GM12878 (cell line): ENCODE measurements around the gene KAT2B.

Source experiments
- CTCF ChIP-seq, 3 experiments: IDR thresholded peaks in 2 of 3; conservative IDR thresholded peaks in 1 of 3; 2 replicates each; pipeline ENCODE4 v1.5.1; 2011; ENCODE audit warnings: low read depth in 3 of 3, low read length in 3 of 3, mild to moderate bottlenecking in 3 of 3, control low read depth in 2 of 3, moderate library complexity in 2 of 3, inconsistent platforms in 1 of 3, mixed read lengths in 1 of 3; ENCODE audit not compliant: control insufficient read depth in 2 of 3, insufficient read depth in 1 of 3; ENCODE audit errors: extremely low read depth in 1 of 3
- SUPT20H ChIP-seq: IDR thresholded peaks from 2 replicates; pipeline ENCODE4 v1.6.1; 2011; ENCODE audit warnings: low read depth, mild to moderate bottlenecking, low read length, moderate library complexity, borderline replicate concordance; ENCODE audit not compliant: control insufficient read depth
- TF ChIP-seq, protein P1 (sequence below): IDR thresholded peaks from 2 replicates; pipeline ENCODE4 v1.6.1; 2012; ENCODE audit warnings: low read length, inconsistent platforms

GRCh38 chr3:20012164-20012563, 28.1 kb upstream of the KAT2B start, which contains the start of gene PP2D1:
- no peak for TF ChIP-seq CTCF (IDR thresholded peaks at IDR 0.05 in 2 of 3, conservative IDR thresholded peaks at IDR 0.05 in 1 of 3; ENCODE audit: control insufficient read depth in 2 of 3, extremely low read depth in 1 of 3, insufficient read depth in 1 of 3, low read depth in 3 of 3, low read length in 3 of 3)
- TF ChIP-seq, protein P1, sequence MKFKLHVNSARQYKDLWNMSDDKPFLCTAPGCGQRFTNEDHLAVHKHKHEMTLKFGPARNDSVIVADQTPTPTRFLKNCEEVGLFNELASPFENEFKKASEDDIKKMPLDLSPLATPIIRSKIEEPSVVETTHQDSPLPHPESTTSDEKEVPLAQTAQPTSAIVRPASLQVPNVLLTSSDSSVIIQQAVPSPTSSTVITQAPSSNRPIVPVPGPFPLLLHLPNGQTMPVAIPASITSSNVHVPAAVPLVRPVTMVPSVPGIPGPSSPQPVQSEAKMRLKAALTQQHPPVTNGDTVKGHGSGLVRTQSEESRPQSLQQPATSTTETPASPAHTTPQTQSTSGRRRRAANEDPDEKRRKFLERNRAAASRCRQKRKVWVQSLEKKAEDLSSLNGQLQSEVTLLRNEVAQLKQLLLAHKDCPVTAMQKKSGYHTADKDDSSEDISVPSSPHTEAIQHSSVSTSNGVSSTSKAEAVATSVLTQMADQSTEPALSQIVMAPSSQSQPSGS = no peak
- TF ChIP-seq SUPT20H = no peak
